Astrocyte (in vitro differentiated cells and primary cell): ENCODE results near the gene POU3F2. TPM values are rescaled to one million over a fixed set of nuclear protein-coding genes. Genes with fewer than 3 reads are reported as not detected.

ENCODE experiments used
- DNase-seq: peaks from one replicate; pipeline ENCODE4 v3.0.0-alpha.2; 2010; ENCODE audit warnings: low read depth
- FAIRE-seq: peaks from 2 replicates; lab custom pipeline; 2011; peaks lifted over from hg19 to GRCh38; lab: Jason Lieb, UNC
- H2AFZ ChIP-seq: 2 replicates; pipeline ENCODE4 v1.6.0; 2012; ENCODE audit warnings: low read depth, low read length, inconsistent platforms
- H3K27ac ChIP-seq: 2 replicates; pipeline ENCODE4 v1.5.1; 2011; ENCODE audit warnings: low read depth, low read length, inconsistent platforms
- H3K27me3 ChIP-seq: 2 replicates; pipeline ENCODE4 v1.6.0; 2011; ENCODE audit warnings: low read length, inconsistent platforms; ENCODE audit not compliant: insufficient read depth
- H3K36me3 ChIP-seq: 2 replicates; pipeline ENCODE4 v1.5.1; 2011; ENCODE audit warnings: low read length, inconsistent platforms; ENCODE audit not compliant: insufficient read depth
- H3K4me1 ChIP-seq: 2 replicates; pipeline ENCODE4 v1.5.1; 2011; ENCODE audit warnings: low read length, inconsistent platforms; ENCODE audit not compliant: insufficient read depth
- H3K4me2 ChIP-seq: 2 replicates; pipeline ENCODE4 v1.6.0; 2012; ENCODE audit warnings: low read length, inconsistent platforms
- H3K4me3 ChIP-seq: 2 replicates; pipeline ENCODE4 v1.5.1; 2011; ENCODE audit warnings: low read depth, mild to moderate bottlenecking, low read length, inconsistent platforms; ENCODE audit not compliant: insufficient read depth
- H3K79me2 ChIP-seq: 2 replicates; pipeline ENCODE4 v1.6.0; 2012; ENCODE audit warnings: mild to moderate bottlenecking, low read length, inconsistent platforms; ENCODE audit not compliant: insufficient read depth
- H3K9ac ChIP-seq: 2 replicates; pipeline ENCODE4 v1.6.0; 2012; ENCODE audit warnings: mild to moderate bottlenecking, low read length, inconsistent platforms
- H3K9me3 ChIP-seq: 2 replicates; pipeline ENCODE4 v1.5.1; 2012; ENCODE audit warnings: low read depth, mild to moderate bottlenecking, low read length, inconsistent platforms; ENCODE audit not compliant: insufficient read depth
- H4K20me1 ChIP-seq: 2 replicates; pipeline ENCODE4 v1.6.0; 2012; ENCODE audit warnings: low read length, inconsistent platforms; ENCODE audit not compliant: insufficient read depth
- H3K27ac Mint-ChIP-seq: one replicate; pipeline ENCODE4 v1.8.0; 2021; ENCODE audit warnings: mild to moderate bottlenecking, mixed read lengths; ENCODE audit not compliant: unreplicated experiment
- H3K27me3 Mint-ChIP-seq: one replicate; pipeline ENCODE4 v1.8.0; 2021; ENCODE audit warnings: low read depth, mixed read lengths; ENCODE audit not compliant: unreplicated experiment
- H3K36me3 Mint-ChIP-seq: one replicate; pipeline ENCODE4 v1.8.0; 2021; ENCODE audit warnings: low read depth, mixed read lengths; ENCODE audit not compliant: unreplicated experiment
- H3K4me1 Mint-ChIP-seq: one replicate; pipeline ENCODE4 v1.8.0; 2021; ENCODE audit warnings: low read depth, mixed read lengths; ENCODE audit not compliant: unreplicated experiment
- H3K4me3 Mint-ChIP-seq: one replicate; pipeline ENCODE4 v1.8.0; 2021; ENCODE audit warnings: mild to moderate bottlenecking, moderate library complexity, mixed read lengths; ENCODE audit not compliant: unreplicated experiment
- H3K9me3 Mint-ChIP-seq: one replicate; pipeline ENCODE4 v1.8.0; 2021; ENCODE audit warnings: mild to moderate bottlenecking, mixed read lengths; ENCODE audit not compliant: unreplicated experiment
- EZH2 ChIP-seq: IDR thresholded peaks from 2 replicates; pipeline ENCODE4 v1.6.1; 2012; ENCODE audit warnings: mild to moderate bottlenecking, low read length, inconsistent platforms; ENCODE audit not compliant: insufficient read depth
- total RNA-seq: library from RNA; stranded (reverse); gene quantifications from 2 replicates; pipeline ENCODE4 v1.2.1, GENCODE V29; 2021
- TF ChIP-seq, protein P1 (sequence below): IDR thresholded peaks from 2 replicates; pipeline ENCODE4 v1.5.1; 2011; ENCODE audit warnings: low read depth, mild to moderate bottlenecking, inconsistent platforms, low read length, moderate library complexity; ENCODE audit not compliant: insufficient read depth

Gene POU3F2
- total RNA-seq, 1 donor from 2014 or later: 2.1 TPM

DNA sequence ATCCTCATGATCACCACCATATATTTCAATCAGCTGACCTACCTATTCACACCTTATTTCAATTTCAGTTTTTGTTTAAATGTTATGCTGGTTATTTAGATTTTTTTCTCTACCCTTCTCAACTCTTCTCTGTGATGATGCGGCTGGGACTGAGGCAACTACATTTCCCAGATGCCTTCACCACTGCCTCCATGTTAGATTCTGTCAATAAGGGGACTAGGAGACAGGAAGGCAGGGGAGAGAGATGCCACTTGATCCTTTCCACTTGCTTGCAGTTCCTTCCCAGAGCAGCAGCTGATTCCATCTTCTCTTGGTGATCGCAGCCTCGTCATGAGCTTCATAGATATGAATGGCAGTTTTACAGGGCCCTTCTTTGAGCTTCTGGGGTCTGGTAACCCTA, 33.5 kb upstream of the POU3F2 start:
- Histone ChIP-seq H3K36me3 (no peaks in the 10 kb centered on the region), H3K27ac (no peak overlapping the region), H4K20me1 (no peaks in the 10 kb centered on the region), H3K4me2 (no peak overlapping the region), H3K27me3 (no peaks in the 10 kb centered on the region), H3K79me2 (no peaks in the 10 kb centered on the region), H3K4me3 (no peak overlapping the region), H2AFZ (no peak overlapping the region), H3K9ac (no peak overlapping the region), H3K9me3 (no peaks in the 10 kb centered on the region), H3K4me1 (no peaks in the 10 kb centered on the region)
- FAIRE-seq (no peak), DNase-seq (no peak)
- H3K4me3 Mint-ChIP-seq: no peak overlapping the region
- H3K27me3 Mint-ChIP-seq: peaks cover 4% of the 10 kb centered on the region
- H3K36me3 Mint-ChIP-seq: no peaks in the 10 kb centered on the region
- no peaks in the 10 kb centered on the region for H3K4me1 Mint-ChIP-seq
- no peak overlapping the region for H3K27ac Mint-ChIP-seq
- H3K9me3 Mint-ChIP-seq: no peaks in the 10 kb centered on the region
- no peak for TF ChIP-seq EZH2
- TF ChIP-seq, protein P1, sequence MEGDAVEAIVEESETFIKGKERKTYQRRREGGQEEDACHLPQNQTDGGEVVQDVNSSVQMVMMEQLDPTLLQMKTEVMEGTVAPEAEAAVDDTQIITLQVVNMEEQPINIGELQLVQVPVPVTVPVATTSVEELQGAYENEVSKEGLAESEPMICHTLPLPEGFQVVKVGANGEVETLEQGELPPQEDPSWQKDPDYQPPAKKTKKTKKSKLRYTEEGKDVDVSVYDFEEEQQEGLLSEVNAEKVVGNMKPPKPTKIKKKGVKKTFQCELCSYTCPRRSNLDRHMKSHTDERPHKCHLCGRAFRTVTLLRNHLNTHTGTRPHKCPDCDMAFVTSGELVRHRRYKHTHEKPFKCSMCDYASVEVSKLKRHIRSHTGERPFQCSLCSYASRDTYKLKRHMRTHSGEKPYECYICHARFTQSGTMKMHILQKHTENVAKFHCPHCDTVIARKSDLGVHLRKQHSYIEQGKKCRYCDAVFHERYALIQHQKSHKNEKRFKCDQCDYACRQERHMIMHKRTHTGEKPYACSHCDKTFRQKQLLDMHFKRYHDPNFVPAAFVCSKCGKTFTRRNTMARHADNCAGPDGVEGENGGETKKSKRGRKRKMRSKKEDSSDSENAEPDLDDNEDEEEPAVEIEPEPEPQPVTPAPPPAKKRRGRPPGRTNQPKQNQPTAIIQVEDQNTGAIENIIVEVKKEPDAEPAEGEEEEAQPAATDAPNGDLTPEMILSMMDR: no peak

DNA sequence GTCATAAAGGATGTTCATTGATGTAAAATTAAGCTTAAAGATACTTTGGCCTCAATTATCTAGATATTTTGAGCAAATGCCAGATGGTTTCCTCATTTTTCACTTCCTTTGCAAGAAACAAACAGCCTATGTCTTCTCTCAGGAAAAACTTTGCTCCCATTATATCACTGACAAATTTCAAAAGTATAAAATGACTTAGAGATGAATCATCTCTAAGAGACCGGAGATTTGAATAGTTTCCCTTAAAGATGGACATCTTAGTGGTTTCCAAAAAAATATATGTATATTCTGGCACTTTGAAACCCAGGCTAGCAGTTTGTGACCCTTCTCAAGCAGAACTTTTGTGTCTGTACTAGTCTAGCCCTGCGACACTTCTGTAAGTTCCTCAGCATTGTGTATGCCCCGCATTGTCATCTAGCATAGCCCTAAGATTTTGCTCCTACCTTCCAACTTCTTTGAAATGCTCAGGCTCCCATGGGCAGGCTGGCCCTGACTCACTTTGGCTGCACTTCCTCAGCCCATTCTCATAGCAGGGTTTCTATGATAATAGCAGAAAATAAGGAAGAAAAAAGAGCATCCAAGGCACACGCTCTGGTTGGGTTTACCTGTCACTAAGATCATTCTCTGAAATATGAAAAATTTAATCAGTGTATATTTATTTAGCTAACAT, 25.7 kb upstream of the POU3F2 start:
- Mint-ChIP-seq H3K36me3 (no peaks in the 10 kb centered on the region), H3K27ac (peak overlapping the region; percentile 3), H3K4me1 (peaks cover 7% of the 10 kb centered on the region), H3K4me3 (no peak overlapping the region), H3K27me3 (peaks cover 4% of the 10 kb centered on the region), H3K9me3 (no peaks in the 10 kb centered on the region)
- Histone ChIP-seq H2AFZ (no peak overlapping the region), H3K4me2 (peak overlapping the region; percentile 67), H3K79me2 (no peaks in the 10 kb centered on the region), H3K36me3 (no peaks in the 10 kb centered on the region), H3K4me1 (peaks cover 9% of the 10 kb centered on the region), H3K9ac (no peak overlapping the region), H3K27me3 (no peaks in the 10 kb centered on the region), H3K9me3 (no peaks in the 10 kb centered on the region), H3K27ac (peak overlapping the region; percentile 45), H4K20me1 (no peaks in the 10 kb centered on the region), H3K4me3 (peak overlapping the region; percentile 12)
- DNase-seq: peak; percentile 69
- no peak for TF ChIP-seq EZH2
- TF ChIP-seq, protein P1: no peak
- no peak for FAIRE-seq

DNA sequence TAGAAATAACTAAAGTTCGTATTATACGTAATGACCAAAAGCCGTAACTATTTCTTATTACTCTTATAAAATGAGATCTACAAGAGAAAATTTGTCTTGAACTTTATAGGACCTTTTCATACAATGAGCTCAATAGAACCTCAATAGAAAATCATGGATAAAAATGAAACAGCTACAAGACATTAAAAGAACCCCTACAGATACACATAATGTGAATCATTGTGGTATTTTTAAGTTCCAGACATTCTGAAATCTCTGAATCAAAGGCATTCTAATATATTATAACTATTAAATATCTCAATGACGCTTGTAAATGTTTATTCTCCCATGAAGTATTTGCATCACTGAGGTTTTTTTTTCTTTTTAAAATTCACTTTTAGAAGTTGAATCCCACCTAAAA, 22.2 kb upstream of the POU3F2 start:
- H3K4me1 ChIP-seq: peaks cover 9% of the 10 kb centered on the region
- no peaks in the 10 kb centered on the region for H3K27me3 ChIP-seq
- H2AFZ ChIP-seq: no peak overlapping the region
- Mint-ChIP-seq H3K27me3 (no peaks in the 10 kb centered on the region), H3K4me3 (no peak overlapping the region), H3K36me3 (no peaks in the 10 kb centered on the region), H3K9me3 (no peaks in the 10 kb centered on the region), H3K27ac (no peak overlapping the region), H3K4me1 (peaks cover 7% of the 10 kb centered on the region)
- FAIRE-seq: no peak
- no peaks in the 10 kb centered on the region for H3K36me3 ChIP-seq
- DNase-seq: peak; percentile 56
- no peaks in the 10 kb centered on the region for H4K20me1 ChIP-seq
- no peak overlapping the region for H3K4me2 ChIP-seq
- H3K4me3 ChIP-seq: no peak overlapping the region
- no peak overlapping the region for H3K27ac ChIP-seq
- H3K9me3 ChIP-seq: no peaks in the 10 kb centered on the region
- no peaks in the 10 kb centered on the region for H3K79me2 ChIP-seq
- no peak overlapping the region for H3K9ac ChIP-seq
- TF ChIP-seq, protein P1: no peak
- no peak for TF ChIP-seq EZH2
